Adipose tissue (tissue), 3 donors: ENCODE data around the gene KIF9. TPM values are rescaled to one million over a fixed set of nuclear protein-coding genes. Genes with fewer than 3 reads are reported as not detected.
"Not testable (repeated sequence)": the region's sequence is repeated elsewhere in the genome, so short reads cannot be mapped to it uniquely, and the experiment has no call there.

ENCODE experiments used
- H3K27ac ChIP-seq: one replicate; pipeline ENCODE4 v1.5.1; 2013; ENCODE audit warnings: low read depth, low read length
- WGBS, 3 donors: extraction: QIAGEN DNeasy Blood & Tissue Kit; methylation state at CpG; one replicate each; pipeline ENCODE4 v1.1.7; 2013; 5-methylcytosine and 5-hydroxymethylcytosine counted together
- polyA plus RNA-seq, 3 donors: library from polyadenylated mRNA; stranded (reverse); fragments of 200-250 nt; gene quantifications; one replicate each; pipeline ENCODE4 v1.2.3, GENCODE V29; 2013
- donor health status: healthy with polysubstance abuse.
- donor health status: Bipolar disorder and iron deficiency.
- donor health status: healthy.

The KIF9 gene
- polyA plus RNA-seq, 3 donors: 6.3 to 10.4 (median 9.2) TPM

- no peak overlapping the region for H3K27ac ChIP-seq
- 80 to 95% (median 94%) methylated on average over 6 of the region's 6 CpGs for WGBS, 3 donors
These were observed 13.4 kb upstream of the KIF9 start for GRCh38 chr3:47295976-47296375.

- WGBS, 3 donors: 79 to 88% (median 85%) methylated on average over 2 of the region's 2 CpGs
- H3K27ac ChIP-seq: no peak overlapping the region
These were observed 12.7 kb upstream of the KIF9 start for GRCh38 chr3:47295322-47295721.

DNA sequence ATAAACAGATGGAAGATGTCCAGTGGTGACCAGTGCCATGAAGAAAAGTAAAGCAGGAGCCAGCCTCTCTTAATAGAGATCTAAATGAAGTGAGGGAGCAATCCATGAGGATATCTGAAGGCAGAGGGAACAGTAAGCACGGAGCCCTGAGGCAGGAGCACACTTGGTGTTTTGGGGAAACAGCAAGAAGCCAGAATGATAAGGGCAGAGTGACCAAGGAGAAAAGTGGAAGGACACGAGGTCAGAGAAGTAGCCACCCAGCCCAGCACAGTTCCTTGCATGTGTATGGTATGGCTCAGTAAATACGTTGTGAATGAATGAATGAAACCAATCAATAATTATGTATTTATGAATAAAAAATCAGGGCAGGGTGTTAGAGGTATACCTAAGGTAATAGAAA is 11.8 kb upstream of the KIF9 start:
- WGBS, 3 donors: 74 to 91% (median 80%) methylated on average over 3 of the region's 3 CpGs

GRCh38 chr3:47293822-47294221 is 11.2 kb upstream of the KIF9 start:
- H3K27ac ChIP-seq: no peak overlapping the region
- WGBS, 3 donors: 81 to 91% (median 86%) methylated on average over 2 of the region's 2 CpGs

More for the DNA sequence above, 11.8 kb upstream of the KIF9 start:
- H3K27ac ChIP-seq: no peak overlapping the region

DNA sequence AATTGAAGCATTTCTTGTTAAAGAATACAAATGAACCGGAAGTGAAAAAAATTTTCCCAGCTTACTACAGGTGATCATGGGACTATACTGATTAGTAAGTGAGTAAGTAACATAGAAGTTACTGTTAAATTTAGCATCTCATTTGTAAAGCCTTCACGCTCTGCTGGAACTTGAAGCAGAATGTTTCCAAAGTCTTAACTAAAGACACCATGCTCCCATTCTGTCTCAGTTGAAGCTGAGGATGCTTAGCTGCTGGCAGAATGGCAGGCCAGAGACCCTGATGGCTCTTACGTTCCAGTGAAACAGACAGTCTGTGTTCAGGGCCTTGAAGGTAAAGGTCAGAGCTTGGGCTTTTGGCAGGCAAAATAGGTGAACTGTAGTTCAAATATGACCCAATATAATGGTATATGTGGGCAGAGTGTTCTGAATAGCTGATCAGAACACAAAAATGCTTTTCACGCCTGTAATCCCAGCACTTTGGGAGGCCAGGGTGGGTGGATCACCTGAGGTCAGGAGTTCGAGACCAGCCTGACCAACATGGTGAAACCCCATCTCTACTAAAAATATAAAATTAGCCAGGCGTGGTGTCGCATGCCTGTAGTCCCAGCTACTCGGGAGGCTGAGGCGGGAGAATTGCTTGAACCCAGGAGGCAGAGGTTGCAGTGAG is 9.3 kb upstream of the KIF9 start:
- 97 to 98% (median 98%) methylated on average over 9 of the region's 9 CpGs for WGBS, 3 donors
- not testable (repeated sequence) for H3K27ac ChIP-seq

- WGBS, 3 donors: 79 to 82% (median 82%) methylated on average over 4 of the region's 4 CpGs
- no peak overlapping the region for H3K27ac ChIP-seq
These were observed 8.7 kb upstream of the KIF9 start for GRCh38 chr3:47291158-47291753.

- 62 to 79% (median 62%) methylated on average over 6 of the region's 6 CpGs for WGBS, 3 donors
- H3K27ac ChIP-seq: no peak overlapping the region
These were observed 6.6 kb upstream of the KIF9 start for GRCh38 chr3:47288966-47289910.

DNA sequence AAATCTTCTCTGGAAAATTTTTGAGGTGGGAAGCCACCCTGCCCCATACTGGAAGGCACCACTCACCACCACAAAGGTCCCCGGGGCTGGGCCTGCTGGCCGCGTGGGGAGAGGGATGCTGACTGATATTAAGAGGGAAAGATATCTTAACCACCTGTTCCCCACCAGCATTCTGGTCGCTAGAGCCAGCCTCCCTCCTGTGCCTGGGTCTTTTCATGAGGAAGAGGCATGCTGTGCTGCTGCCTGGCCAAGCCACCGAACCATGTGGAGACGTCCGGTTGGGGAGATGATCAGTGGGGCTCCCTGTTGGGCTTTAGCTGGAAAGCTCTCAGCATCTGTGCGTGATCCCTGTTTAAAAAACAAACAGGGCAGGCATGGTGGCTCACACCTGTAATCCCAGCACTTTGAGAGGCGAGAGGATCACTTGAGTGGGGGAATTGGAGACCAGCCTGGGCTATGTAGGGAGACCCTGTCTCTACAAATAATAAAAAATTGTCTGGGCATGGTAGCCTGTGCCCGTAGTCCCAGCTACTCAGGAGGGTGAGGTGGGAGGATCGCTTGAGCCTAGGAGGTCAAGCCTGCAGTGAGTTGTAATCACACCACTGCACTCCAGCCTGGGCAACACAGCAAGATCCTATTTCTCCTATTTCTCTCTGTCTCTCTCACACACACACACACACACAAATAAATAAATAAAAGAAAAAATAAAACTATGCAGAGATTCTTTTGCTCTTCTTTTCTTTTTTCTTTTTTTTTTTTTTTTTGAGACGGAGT is 1.2 kb upstream of the KIF9 start:
- 30 to 38% (median 35%) methylated on average over 12 of the region's 12 CpGs for WGBS, 3 donors
- no peak overlapping the region for H3K27ac ChIP-seq

DNA sequence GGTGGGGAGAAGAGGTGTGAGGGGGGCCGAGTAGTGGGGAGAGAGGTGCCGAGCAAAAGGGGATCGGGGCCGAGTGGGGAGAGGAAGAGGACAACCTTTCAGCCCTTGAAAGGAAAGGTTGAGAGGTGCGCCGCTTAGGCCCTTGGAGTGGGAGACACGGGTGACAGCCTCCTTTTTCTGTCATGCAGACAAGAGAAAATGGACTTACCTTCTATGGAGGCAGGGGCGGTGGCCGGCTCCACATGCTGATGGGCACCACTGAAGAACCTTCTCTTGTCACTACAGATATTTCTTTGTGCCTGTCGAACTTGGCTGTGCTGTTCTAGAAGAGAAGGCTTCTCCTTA is 566 bp upstream of the KIF9 start:
- 0 to 2% (median 1%) methylated on average over 10 of the region's 10 CpGs for WGBS, 3 donors
- peak overlapping the region; percentile 80 for H3K27ac ChIP-seq

DNA sequence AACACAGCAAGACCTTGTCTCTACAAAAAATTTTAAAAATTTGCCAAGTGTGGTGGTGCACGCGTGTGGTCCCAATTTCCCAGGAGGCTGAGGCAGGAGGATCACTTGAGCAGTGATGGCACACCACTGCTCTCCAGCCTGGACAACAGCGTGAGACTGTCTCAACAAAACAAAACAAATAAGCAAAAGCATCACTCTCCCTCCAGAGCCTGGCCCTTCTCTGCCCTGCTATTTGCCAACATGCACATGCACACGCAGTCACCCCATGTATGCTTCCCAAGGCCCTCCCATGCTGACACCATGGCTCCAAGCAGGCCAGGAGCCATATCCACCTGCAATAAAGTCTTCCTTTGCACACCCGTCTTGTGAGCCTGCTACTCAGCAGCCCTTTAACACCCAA is 2.1 kb downstream of the KIF9 start:
- 91 to 96% (median 95%) methylated on average over 5 of the region's 5 CpGs for WGBS, 3 donors
- no peak overlapping the region for H3K27ac ChIP-seq

GRCh38 chr3:47276558-47276957 is 6.0 kb downstream of the KIF9 start:
- no peak overlapping the region for H3K27ac ChIP-seq
- WGBS, 3 donors: 63 to 92% (median 88%) methylated on average over 4 of the region's 4 CpGs

GRCh38 chr3:47274652-47275051 is 7.9 kb downstream of the KIF9 start:
- H3K27ac ChIP-seq: no peak overlapping the region
- 90 to 95% (median 92%) methylated on average over 2 of the region's 2 CpGs for WGBS, 3 donors

- 83 to 93% (median 88%) methylated on average over 5 of the region's 5 CpGs for WGBS, 3 donors
These were observed 9.0 kb downstream of the KIF9 start for GRCh38 chr3:47273564-47273963.

GRCh38 chr3:47270526-47270925 is 12.1 kb downstream of the KIF9 start:
- no peak overlapping the region for H3K27ac ChIP-seq
- WGBS, 3 donors: 88 to 95% (median 89%) methylated on average over 4 of the region's 4 CpGs

More at GRCh38 chr3:47273564-47273963, 9.0 kb downstream of the KIF9 start:
- H3K27ac ChIP-seq: no peak overlapping the region

- no peak overlapping the region for H3K27ac ChIP-seq
These were observed 15.1 kb downstream of the KIF9 start for GRCh38 chr3:47267490-47267824.

DNA sequence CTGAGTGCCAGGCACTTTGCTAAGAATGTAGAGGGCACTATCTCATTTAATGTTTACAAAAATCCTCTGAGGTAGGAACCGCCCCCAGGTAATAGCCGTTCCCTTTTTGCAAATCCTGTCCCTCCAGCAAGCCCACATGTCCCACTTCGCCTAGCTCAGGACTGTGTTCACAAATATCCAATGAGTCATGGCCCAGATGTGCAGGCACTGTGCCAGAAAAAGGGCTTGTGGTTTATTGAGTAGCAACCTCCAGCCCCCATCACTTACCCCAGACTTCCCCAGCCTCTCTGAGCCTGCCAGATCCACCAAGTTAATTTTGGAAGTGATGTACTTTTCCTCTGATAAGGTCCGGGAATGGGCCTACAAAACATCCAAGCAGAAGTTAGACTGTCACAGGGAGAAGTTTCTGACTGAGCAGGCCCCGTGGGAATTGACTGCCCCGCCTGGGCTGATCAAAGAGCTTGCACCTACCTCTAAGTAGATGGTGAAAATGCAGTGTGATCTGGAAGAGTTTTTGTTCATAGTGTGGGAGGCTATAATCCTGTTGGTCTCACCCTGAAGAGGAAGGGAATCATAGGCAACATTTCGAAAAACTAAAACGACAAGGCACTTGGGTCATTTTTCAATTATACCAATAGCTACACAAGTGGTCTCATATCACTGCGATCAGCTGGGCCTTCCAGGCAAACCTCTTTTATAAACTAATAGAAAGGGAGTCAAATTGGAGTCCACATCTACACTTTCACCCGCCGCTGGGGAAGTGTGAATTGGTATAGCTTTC is 15.7 kb downstream of the KIF9 start:
- no peak overlapping the region for H3K27ac ChIP-seq
- 44 to 74% (median 49%) methylated on average over 11 of the region's 11 CpGs for whole genome bisulfite sequencing, 3 donors

GRCh38 chr3:47265725-47266428 is 16.7 kb downstream of the KIF9 start:
- WGBS, 3 donors: 91 to 92% (median 91%) methylated on average over 10 of the region's 10 CpGs

More at GRCh38 chr3:47265725-47266428, 16.7 kb downstream of the KIF9 start:
- H3K27ac ChIP-seq: no peak overlapping the region
